Measurements from ENCODE around the gene PEPD.

DNA sequence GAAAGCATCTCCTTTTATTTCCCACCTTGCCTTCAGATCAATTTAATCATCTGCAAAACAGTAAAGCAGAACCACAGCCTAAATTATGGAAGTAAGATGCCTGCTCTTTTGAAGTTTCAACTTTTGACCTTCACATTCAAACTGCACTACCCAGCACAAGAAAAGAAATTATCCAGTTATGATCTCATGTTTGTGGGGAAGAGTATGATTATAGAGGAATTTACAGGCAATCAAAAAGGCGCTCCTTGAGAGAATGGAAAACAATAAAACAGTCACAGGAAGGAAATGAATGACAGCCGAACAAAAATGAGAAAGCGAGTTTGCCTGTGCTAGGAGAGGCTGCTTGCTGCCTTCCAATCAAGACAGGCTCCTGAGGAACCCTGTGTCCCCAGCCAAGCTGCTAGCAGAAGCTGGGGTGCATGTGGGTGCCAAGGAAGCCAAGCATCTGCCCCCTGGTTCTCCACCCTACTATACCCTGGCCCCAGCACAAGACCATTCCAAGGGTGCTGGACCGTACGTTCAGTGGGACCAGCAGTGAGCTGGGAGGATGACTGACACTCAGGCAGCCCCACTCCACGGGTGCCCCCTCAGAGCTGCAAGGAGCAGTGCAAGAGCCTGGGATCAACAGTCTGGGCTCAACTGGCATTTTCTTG lies 47.8 kb downstream of the PEPD start:
- no peak for TF ChIP-seq CTCF (IDR thresholded peaks at IDR 0.05 in 4 of 5, conservative IDR thresholded peaks at IDR 0.05 in 1 of 5)
- TF ChIP-seq POLR2A (IDR thresholded peaks at IDR 0.05), result no peak
